NCI-H460 (cell line): ENCODE data around the gene TIAM2. TPM values are rescaled to one million over a fixed set of nuclear protein-coding genes. Genes with fewer than 3 reads are reported as not detected.
"Not testable (repeated sequence)": the region's sequence is repeated elsewhere in the genome, so short reads cannot be mapped to it uniquely, and the experiment has no call there.

Experiments
- DNase-seq: peaks from one replicate; pipeline ENCODE4 v3.0.0-alpha.2; 2016; ENCODE audit warnings: low read depth; ENCODE audit errors: extremely low read depth
- polyA plus RNA-seq: library from polyadenylated mRNA; depleted of rRNA; stranded (reverse); fragments of >200 nt; gene quantifications from 2 replicates; pipeline ENCODE4 v1.2.3, GENCODE V29; 2014; cell fraction: nucleus; rRNA removed
- total RNA-seq: library from RNA; depleted of rRNA; stranded (reverse); fragments of >200 nt; shearing (Covaris generic); gene quantifications from 2 replicates; pipeline ENCODE4 v1.2.3, GENCODE V29; 2014; rRNA removed

Gene TIAM2
- total RNA-seq: 2.8 and 3.6 TPM in 2 replicates
- 0.39 and 1.6 TPM in 2 replicates for polyA plus RNA-seq

DNA sequence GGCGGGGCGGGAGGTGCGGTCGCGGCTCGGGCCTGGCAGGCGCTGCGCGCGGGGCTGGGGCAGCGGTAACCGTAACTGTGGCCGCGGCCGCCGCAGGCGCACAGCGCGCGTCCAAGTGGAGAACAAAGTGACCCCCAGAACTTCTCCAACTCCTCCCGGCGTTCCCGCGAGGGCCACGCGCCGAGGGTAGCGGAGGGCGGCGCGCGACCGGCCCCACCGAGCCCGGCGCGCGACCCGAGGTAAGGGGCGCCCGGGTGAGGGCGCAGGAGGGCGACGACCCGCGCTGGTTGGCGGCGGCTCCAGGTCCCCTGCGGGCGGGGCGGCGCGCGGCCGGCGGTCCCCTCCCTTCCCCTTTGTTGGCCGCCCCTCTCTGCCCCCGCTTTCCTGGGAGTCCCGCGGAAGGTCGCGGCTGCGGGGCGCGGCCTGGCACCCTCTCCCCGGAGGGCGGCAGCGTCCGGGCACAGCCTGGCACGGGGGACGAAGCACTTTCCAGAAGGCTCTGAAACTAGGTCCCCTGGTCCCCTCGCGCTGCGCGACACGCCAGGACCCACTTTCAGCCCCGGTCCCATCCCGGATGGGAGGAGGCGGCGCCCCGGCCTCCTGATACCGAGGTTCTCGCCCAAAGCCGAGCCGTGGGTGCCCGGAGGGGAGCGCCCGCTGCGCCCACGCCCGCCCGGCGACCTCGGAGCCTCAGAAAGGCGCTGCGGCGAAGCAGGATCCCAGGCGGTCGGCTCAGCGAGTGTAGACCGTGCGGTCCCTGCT is at the start of gene TIAM2:
Gene TIAM2 (plus strand): TSS at position 62 of the 762 bp plus-strand sequence. CDS start 133,909 bp downstream, outside the sequence.
- DNase-seq: no peak

DNA sequence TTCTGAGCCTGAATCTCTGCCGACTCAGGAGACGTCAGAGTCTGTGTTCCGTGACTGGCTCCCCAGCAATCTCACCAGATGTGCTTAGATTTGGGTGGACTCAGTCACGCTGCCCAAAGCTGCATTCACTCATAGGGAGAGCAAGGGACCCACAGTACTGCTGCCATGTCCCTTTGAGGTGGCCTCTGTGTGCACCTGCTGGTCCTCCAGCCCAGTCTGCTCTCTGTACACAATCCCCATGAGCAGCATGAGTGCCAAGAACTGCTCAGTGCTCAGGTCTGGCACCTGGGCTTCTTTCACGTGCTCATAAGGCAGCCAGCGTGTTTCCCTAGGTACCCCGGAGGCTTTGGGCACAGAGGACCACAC is 44.2 kb upstream of the TIAM2 start:
- DNase-seq: no peak

DNA sequence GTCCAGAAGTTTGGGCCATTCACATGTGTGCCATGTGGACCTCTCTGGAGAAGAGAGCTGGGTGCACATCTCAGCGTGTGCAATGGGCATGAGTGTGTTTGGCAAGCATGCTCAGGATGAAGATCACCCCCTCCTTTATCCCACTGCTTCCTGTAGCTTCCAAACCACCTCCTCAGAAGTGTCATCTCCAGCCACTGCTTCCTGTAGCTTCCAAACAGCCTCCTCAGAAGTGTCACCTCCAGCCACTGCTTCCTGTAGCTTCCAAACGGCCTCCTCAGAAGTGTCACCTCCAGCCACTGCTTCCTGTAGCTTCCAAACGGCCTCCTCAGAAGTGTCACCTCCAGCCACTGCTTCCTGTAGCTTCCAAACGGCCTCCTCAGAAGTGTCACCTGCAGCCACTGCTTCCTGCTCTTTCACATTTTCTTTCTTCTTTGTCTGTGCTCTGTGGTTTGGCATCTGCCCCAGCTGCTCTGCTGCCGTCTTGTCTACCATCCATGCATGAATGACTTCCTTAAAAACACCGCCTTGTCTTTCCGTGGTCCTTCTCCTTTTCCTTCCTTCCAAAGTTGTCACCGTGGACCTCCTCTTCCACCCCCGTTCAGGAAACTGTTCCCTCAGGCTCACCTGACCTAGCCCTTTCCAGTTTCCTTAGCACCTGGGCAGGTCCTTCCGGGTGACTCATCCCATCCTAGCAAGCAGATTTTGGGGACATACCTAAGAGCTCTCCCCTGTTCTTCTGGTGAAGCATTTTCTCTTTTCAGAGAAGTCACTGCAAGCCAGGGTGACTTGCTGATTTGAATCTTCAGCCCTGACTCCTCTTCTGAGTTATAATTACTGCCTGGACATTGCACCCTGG is 43.5 kb upstream of the TIAM2 start:
- DNase-seq: no peak

DNA sequence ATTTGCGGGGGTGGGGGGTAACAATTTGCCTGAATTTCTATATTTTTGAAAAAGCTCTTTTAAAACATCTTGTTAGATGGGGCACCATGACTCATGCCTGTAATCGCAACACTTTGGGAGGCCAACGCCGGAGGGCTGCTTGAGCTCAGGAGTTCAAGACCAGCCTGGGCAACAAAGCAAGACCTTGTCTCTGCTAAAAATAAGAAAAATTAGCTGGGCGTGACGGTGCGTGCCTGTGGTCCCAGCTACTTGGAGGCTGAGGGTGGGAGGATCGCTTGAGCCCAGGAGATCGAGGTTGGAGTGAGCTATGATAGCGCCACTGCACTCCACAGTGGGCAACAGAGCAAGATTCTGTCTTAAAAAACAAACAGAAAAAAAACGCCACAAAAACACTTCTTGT is 41.5 kb upstream of the TIAM2 start:
- DNase-seq: no peak

DNA sequence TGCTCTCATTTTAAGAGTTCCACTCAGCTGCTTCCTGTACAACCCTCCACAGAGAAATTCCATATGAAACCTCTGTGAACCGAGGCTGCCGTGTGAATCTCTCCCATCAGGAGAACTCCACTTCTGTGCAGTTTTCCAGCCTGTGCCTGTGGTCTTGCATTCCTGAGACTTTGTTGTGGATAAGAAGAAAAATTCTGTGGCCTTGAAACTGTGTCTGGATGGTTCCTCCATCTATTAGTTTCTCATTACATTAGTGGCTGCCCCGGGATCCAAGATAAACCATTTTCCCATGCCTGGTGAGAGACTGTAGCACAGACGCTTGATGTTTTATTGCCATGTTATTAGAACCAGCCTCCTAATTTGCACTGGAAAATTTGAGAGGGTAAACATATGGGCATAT is 40.8 kb upstream of the TIAM2 start:
- no peak for DNase-seq

DNA sequence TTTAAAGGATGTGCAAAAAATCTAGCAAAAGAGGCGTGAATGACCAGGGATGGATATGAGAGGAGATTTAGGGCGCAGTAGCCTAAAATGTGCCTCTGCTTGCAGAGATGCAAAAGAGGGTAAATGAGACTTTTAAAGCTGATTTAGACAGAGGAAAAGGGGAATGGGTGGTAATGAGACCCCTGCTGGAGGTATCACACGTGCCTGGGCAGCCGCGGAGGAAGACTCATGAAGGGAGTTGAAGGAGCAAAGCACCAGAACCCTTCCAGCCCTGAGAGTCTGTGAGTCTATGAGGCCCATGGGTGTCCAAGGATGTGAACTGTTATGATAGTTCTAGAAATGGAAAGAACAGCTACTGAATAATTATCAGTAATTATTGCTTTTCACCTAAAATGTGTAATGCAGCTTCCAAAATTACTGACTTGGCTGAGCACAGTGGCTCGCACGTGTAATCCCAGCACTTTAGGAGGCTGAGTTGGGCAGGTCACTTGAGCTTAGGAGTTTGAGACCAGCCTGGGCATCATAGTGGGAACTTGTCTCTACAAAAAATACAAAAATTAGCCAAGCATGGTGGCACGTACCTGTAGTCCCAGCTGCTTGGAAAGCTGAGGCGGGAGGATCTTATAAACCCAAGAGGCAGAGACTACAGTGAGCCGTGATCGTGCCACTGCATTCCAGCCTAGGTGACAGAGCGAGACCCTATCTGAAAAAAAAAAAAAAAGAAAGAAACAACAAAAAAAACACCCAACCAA is 38.2 kb upstream of the TIAM2 start:
- no peak for DNase-seq

DNA sequence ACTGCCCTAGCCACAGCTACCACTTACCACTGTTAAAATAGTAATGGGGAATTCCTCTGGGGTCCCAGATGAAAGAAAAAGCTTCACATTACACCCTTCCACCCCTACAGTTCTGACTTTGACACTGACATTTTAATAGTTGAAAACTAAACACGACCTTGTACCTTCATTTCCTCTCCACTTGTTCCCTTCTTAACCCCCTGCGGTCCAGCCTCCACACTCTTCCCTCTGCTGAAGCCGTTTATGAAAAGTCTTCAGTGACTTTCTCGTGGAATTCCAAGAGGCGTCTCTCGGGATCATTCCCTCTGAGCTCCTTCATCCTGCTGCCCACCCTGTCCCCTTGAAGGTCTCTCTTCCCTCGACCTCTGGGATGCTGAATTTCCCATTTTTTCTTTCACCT is 36.6 kb upstream of the TIAM2 start:
- no peak for DNase-seq

DNA sequence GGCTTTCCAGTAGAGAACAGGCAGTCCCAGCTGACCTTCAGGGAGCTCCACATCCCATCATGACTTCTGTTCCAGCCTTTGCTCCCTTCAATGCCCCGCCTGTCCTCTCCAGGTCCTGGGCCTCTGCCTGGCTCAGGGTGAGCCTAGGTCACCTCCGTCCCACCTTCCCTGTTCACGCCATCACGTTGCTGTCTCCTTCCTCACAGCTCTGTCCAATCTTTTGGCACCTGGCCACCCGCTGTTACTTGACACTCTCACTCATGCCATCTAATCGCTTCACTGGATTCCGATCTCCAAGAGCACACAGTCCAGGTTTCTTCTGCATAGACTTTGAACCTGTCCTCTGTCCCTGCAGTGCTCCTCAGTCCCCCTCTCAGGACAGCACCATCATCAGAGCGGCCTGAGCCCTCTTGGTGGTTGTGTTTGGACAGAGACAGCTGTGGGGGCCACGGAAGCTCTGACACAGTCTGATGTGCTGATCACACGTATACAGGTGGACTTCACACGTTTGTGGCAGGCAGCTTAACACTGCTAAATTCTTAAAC is 34.7 kb upstream of the TIAM2 start:
- DNase-seq: no peak

DNA sequence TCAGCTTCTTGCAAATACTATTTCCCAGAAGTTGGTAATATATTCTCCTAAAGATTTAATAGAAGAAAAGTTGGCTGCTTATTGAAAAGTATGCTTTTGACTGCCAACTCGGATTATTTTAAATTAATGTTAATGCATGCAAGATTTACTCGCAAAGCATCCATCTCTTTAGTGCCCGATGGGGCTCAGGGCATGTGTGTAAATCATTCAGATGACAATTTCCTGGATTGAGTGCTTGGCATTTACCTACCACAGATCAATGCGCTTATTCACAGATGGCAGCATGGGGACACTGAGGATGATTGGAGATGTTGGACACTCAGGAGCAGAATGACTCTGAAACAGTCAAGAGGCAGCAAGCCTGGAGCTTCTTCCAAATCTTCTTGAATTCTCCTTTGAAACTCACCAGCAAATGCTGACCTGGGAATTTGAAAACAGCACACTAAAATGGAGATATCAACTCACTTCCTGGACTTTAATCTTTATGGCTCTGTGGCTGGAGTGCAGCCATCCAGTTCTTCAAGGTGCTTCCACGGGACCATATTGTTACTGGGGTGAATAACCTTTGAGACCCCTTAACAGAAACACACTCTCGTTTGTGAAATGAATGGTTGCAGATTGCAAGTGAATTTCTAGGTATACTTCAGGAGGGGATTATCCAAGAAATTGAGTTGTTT is 34.1 kb upstream of the TIAM2 start:
- no peak for DNase-seq

DNA sequence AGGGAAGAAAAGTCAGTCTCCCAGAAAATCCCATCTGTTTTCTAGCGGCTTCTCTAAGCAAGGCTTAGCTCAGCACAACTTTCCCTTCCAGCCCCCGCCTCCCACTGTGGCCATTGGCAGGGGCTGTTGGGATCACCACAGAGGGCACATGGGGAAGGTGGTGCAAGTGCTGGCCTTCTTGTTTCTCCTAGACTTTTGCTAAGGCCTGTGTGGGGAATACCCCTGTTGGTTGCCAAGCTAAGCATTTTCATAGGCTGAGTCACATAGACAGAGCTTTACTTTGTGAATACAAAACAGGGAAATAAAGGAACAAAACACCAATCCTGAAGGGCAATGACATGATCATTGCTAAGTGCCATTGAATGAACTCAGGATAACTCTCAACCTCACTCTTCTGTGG is 32.4 kb upstream of the TIAM2 start:
- DNase-seq: no peak

DNA sequence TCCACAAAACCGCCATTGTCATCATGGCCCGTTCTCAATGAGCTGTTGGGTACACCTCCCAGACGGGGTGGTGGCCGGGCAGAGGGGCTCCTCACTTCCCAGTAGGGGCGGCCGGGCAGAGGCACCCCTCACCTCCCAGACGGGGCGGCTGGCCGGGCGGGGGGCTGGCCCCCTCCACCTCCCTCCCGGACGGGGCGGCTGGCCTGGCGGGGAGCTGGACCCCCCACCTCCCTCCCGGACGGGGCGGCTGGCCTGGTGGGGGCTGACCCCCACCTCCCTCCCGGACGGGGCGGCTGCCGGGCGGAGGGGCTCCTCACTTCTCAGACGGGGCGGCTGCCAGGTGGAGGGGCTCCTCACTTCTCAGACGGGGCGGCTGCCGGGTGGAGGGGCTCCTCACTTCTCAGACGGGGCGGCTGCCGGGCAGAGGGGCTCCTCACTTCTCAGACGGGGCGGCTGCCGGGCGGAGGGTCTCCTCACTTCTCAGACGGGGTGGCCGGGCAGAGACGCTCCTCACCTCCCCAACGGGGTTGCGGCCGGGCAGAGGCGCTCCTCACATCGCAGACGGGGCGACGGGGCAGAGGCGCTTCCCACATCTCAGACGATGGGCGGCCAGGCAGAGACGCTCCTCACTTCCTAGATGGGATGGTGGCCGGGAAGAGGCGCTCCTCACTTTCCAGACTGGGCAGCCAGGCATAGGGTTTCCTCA is 28.9 kb upstream of the TIAM2 start:
- DNase-seq: not testable (repeated sequence)

DNA sequence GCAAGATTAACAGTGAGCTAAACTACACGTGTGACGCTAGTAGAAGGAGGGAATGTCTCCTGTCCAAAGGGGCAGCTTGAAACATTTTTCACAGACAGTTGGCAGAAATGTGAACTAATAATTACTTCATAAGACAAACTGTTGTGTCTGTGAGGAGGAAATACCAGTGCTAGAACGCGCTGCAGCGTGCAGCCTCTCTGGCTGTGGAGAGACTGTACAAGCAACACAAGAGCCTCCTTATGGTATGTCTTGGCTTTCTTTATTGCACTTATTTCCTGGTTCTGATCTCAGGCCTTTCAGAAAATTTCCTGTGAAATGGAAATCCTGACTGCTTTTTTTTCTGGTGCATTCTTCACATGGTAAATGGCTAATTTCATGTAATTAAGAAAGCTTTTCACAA is 25.3 kb upstream of the TIAM2 start:
- no peak for DNase-seq

DNA sequence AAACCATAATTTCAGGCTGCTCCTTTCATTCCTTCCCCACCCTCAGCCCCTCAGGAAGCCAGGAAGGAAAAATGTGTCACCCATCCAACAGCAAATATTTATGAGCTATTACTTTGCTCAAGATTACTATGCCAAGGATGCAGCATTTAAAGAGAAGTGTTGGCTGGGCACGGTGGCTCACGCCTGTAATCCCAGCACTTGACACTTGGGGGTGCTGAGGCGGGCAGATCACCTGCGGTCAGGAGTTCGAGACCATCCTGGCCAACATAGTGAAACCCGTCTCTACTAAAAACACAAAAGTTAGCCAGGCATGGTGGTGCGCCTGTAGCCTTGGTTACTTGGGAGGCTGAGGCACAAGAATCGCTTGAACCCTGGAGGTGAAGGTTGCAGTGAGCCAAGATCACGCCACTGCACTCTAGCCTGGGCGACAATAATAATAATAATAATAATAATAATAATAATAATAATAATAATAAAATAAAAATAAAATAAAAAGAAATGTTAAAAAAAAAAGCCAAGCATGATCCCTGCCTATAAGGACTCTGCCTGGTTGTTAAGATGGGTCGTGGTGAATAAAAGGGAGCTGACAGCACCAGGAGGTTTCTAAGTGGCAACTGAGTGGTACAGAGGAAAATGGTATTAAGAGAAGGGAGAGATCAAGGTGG is 20.5 kb upstream of the TIAM2 start:
- no peak for DNase-seq

DNA sequence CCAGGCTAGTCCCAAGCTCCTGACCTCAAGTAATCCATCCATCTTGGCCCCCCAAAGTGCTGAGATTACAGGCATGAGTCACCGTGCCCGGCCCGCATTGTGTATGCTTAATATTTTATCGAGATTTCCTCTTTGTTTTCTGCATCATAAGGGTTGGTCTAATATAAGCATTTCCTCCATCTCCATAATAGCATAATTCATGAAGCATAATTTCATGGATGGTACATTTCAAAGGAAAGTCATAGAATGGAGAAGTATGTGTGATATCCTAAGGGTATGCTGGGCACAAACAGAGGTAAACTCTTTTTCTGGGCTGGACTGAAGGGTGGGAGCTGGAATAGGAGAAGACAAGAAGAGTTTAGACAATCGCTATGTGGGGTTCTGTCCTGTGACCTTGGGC is 17.5 kb upstream of the TIAM2 start:
- no peak for DNase-seq

DNA sequence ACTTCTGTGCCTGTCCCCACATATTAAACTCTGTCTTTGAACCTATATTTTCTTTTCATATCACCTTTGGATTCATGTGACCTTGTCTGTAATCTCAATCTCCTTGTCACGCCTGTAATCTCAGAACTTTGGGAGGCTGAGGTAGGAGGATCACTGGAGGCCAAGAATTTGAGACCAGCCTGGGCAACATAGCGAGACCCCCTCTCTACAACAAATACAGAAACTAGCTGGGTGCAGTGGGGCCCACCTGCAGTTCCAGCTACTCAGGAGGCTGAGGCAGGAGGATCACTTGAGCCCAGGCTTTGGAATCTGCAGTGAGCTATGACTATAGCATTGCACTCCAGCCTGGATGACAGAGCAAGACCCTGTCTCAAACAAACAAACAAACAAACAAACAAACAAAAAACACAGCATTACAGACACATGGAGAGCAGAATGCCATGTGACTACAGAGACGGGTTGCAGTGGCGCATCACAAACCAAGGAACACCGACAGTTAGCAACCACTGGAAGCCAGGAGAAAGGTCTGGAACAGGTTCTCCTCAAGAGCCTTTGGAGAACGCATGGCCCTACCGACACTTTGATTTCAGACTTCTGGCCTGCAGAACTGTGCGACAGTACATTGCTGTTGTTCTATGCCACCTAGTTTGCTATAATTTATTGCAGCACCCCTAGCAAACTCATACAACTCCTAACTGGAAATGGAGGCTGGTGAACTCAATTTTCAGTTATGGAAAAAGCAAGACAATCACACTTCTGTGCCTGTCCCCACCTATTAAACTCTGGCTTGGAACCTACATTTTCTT is 14.6 kb upstream of the TIAM2 start:
- DNase-seq: no peak

DNA sequence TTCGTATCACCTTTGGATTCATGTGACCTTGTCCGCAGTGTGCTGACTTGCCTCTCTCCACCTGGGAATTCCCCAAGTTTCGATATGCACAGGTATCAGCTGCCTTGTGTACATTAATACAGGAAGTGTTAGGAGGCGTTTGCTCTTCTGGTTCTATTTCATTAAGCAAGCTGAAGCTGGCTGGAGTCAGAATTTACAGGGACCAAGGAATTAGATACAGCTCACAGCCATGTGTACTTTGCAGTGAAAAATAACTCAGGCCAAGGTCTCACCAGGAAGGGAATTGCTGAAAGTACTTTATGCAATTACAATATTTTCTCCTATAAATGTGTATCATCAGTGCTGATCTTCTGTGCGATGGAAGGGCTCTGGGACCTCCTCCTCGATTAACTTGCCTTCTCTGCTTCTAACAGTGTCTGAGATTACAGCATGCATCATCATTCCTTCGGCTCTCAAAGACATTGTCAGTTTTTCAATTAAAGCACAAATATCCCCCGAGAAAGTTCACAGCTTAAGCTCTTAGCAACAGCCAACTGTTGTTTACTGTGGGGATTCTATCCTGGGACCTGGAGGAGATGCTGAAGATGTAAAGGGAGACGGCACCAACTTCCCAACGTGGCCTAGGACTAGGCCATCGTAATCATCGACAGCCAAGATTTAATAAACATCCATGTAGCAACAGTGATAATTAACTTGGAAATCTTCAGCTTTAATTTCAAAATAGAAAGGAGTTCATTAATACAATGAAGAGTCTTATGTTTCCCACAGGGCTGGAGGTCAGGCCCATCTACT is 13.8 kb upstream of the TIAM2 start:
- DNase-seq: no peak

DNA sequence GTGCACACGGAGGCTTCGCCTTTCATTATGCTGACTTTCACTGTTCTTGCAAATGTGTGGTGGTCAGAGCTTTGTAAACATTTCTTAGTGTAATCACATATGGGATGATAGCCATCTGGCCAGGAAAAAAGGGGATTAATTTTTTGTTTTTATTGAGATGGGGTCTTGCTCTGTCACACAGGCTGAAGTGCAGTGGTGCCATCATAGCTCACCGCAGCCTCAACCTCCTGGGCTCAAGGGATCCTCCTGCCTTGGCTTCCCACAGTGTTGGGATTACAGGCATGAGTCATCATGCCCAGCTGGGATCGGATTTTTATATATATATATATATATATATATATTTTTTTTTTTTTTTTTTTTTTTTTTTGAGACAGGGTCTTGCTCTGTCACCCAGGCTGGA is 11.0 kb upstream of the TIAM2 start:
- no peak for DNase-seq
